ENCODE measurements around the gene ATRIP. TPM values are rescaled to one million over a fixed set of nuclear protein-coding genes. Genes with fewer than 3 reads are reported as not detected.

The ATRIP gene
- 8.6 to 10.4 TPM (median 9.2 TPM) in 5 replicates for total RNA-seq (2022; extraction: Qiagen RNA extraction)

GRCh38 chr3:48446425-48447193, at the start of gene ATRIP:
ATRIP (plus strand) TSS chr3:48446737; CDS start chr3:48446846, 109 bp downstream.

GRCh38 chr3:48429960-48430707, 16.4 kb upstream of the ATRIP start, which contains the start of gene PLXNB1:
PLXNB1 (minus strand) TSS chr3:48430086; CDS start chr3:48424611, 5,475 bp downstream.

GRCh38 chr3:48439820-48440589, 6.5 kb upstream of the ATRIP start, which contains the start of the genes CCDC51 and TMA7:
CCDC51 (minus strand) TSS chr3:48440119; CDS start chr3:48435128, 4,991 bp downstream.
TMA7 (plus strand) TSS chr3:48440257; CDS start chr3:48440297, 40 bp downstream.

GRCh38 chr3:48504051-48504946, 57.8 kb downstream of the ATRIP start, which contains the start of gene SHISA5:
SHISA5 (minus strand) TSS chr3:48504174; CDS start chr3:48504094, 80 bp downstream.

Other genes starting within 250 kb of the ATRIP start
- gene CAMP, start 223.2 kb upstream of the ATRIP start, total RNA-seq (2022; extraction: Qiagen RNA extraction): 0.20 TPM in 1 of 5 replicates, not detected in the others
- gene ZNF589, start 205.6 kb upstream of the ATRIP start, total RNA-seq (2022; extraction: Qiagen RNA extraction): 2.2 to 3.0 TPM (median 2.3 TPM) in 5 replicates
- gene NME6, start 145.4 kb upstream of the ATRIP start, total RNA-seq (2022; extraction: Qiagen RNA extraction): 21.6 to 29.3 TPM (median 24.4 TPM) in 5 replicates
- gene SPINK8, start 113.1 kb upstream of the ATRIP start, total RNA-seq (2022; extraction: Qiagen RNA extraction): not detected in 5 replicates
- not detected in 5 replicates for gene FBXW12, start 74.5 kb upstream of the ATRIP start, total RNA-seq (2022; extraction: Qiagen RNA extraction)
- 15.3 to 19.1 TPM (median 16.0 TPM) in 5 replicates for gene PLXNB1, start 16.7 kb upstream of the ATRIP start, total RNA-seq (2022; extraction: Qiagen RNA extraction)
- gene CCDC51, start 6.6 kb upstream of the ATRIP start, total RNA-seq (2022; extraction: Qiagen RNA extraction): 24.4 to 29.5 TPM (median 27.7 TPM) in 5 replicates
- gene TMA7, start 6.5 kb upstream of the ATRIP start, total RNA-seq (2022; extraction: Qiagen RNA extraction): 258 to 318 TPM (median 277 TPM) in 5 replicates
- 104 to 131 TPM (median 126 TPM) in 5 replicates for gene SHISA5, start 57.4 kb downstream of the ATRIP start, total RNA-seq (2022; extraction: Qiagen RNA extraction)
- 10.6 to 13.9 TPM (median 12.6 TPM) in 5 replicates for gene PFKFB4, start 110.1 kb downstream of the ATRIP start, total RNA-seq (2022; extraction: Qiagen RNA extraction)
- gene UCN2, start 117.0 kb downstream of the ATRIP start, total RNA-seq (2022; extraction: Qiagen RNA extraction): 6.8 to 8.3 TPM (median 7.9 TPM) in 5 replicates
- gene COL7A1, start 148.6 kb downstream of the ATRIP start, total RNA-seq (2022; extraction: Qiagen RNA extraction): 130 to 168 TPM (median 149 TPM) in 5 replicates
- 167 to 233 TPM (median 172 TPM) in 5 replicates for gene UQCRC1, start 162.9 kb downstream of the ATRIP start, total RNA-seq (2022; extraction: Qiagen RNA extraction)
- 0.21 to 0.23 TPM in 2 of 5 replicates, not detected in the others for gene TMEM89, start 175.0 kb downstream of the ATRIP start, total RNA-seq (2022; extraction: Qiagen RNA extraction)
- gene SLC26A6, start 188.7 kb downstream of the ATRIP start, total RNA-seq (2022; extraction: Qiagen RNA extraction): 14.6 to 16.8 TPM (median 15.2 TPM) in 5 replicates
- gene CELSR3, start 216.1 kb downstream of the ATRIP start, total RNA-seq (2022; extraction: Qiagen RNA extraction): 3.7 to 4.5 TPM (median 4.3 TPM) in 5 replicates
- gene NCKIPSD, start 239.2 kb downstream of the ATRIP start, total RNA-seq (2022; extraction: Qiagen RNA extraction): 8.0 to 11.4 TPM (median 9.5 TPM) in 5 replicates